Ectodermal cell (in vitro differentiated cells): Measurements from ENCODE around the gene RPL38.
A peak's percentile ranks its signal among the peaks of the same experiment; 100 is the strongest.

Experiments
- H3K27ac ChIP-seq: 2 replicates; pipeline ENCODE4 v1.7.0; 2013; ENCODE audit warnings: mild to moderate bottlenecking, low read depth, low read length; ENCODE audit not compliant: insufficient read depth, poor library complexity, severe bottlenecking
- H3K27me3 ChIP-seq: 2 replicates; pipeline ENCODE4 v1.7.0; 2013; ENCODE audit warnings: mild to moderate bottlenecking, low read length; ENCODE audit not compliant: insufficient read depth, control insufficient read depth, poor library complexity, severe bottlenecking
- H3K36me3 ChIP-seq: one replicate; pipeline ENCODE4 v1.7.0; 2013; ENCODE audit warnings: low read length; ENCODE audit not compliant: control insufficient read depth, insufficient read depth
- H3K4me1 ChIP-seq: one replicate; pipeline ENCODE4 v1.7.0; 2013; ENCODE audit warnings: low read length; ENCODE audit not compliant: control insufficient read depth, insufficient read depth
- H3K4me3 ChIP-seq: 2 replicates; pipeline ENCODE4 v1.7.0; 2013; ENCODE audit warnings: low read depth, low read length, control low read depth; ENCODE audit not compliant: insufficient read depth
- H3K9me3 ChIP-seq: 2 replicates; pipeline ENCODE4 v1.7.0; 2013; ENCODE audit warnings: mild to moderate bottlenecking, low read length, moderate library complexity; ENCODE audit not compliant: control insufficient read depth
- WGBS, 2 experiments: methylation state at CpG; one replicate each; pipeline ENCODE4 v1.1.7; 2013; ENCODE audit warnings: missing lambda C conversion rate in 2 of 2; 5-methylcytosine and 5-hydroxymethylcytosine counted together

Gene RPL38

GRCh38 chr17:74196541-74197317 is 6.7 kb upstream of the RPL38 start:
- H3K27ac ChIP-seq = no peak overlapping the region

GRCh38 chr17:74197801-74198200 is 5.7 kb upstream of the RPL38 start:
- Histone ChIP-seq H3K27ac (no peak overlapping the region), H3K4me3 (no peak overlapping the region), H3K4me1 (peaks cover 11% of the 10 kb centered on the region), H3K9me3 (no peaks in the 10 kb centered on the region), H3K27me3 (peaks cover 27% of the 10 kb centered on the region), H3K36me3 (no peaks in the 10 kb centered on the region)
- WGBS, 2 experiments = 93 to 95% methylated on average over 2 of the region's 2 CpGs

More at GRCh38 chr17:74196541-74197317, 6.7 kb upstream of the RPL38 start:
- Histone ChIP-seq H3K4me3 (no peak overlapping the region), H3K36me3 (no peaks in the 10 kb centered on the region), H3K9me3 (no peaks in the 10 kb centered on the region), H3K4me1 (peaks cover 11% of the 10 kb centered on the region), H3K27me3 (peaks cover 29% of the 10 kb centered on the region)
- 76% methylated on average over 30 of the region's 30 CpGs for whole genome bisulfite sequencing, 2 experiments

GRCh38 chr17:74198694-74199093 is 4.8 kb upstream of the RPL38 start:
- WGBS, 2 experiments = 86 to 90% methylated on average over 6 of the region's 6 CpGs
- H3K4me1 ChIP-seq = peaks cover 11% of the 10 kb centered on the region

GRCh38 chr17:74199306-74200092 is 4.0 kb upstream of the RPL38 start:
- no peaks in the 10 kb centered on the region for H3K9me3 ChIP-seq
- WGBS, 2 experiments = 32 to 33% methylated on average over 35 of the region's 35 CpGs
- H3K4me3 ChIP-seq = no peak overlapping the region
- H3K27ac ChIP-seq = no peak overlapping the region
- H3K4me1 ChIP-seq = peaks cover 11% of the 10 kb centered on the region
- H3K27me3 ChIP-seq = peaks cover 26% of the 10 kb centered on the region
- H3K36me3 ChIP-seq = no peaks in the 10 kb centered on the region

More at GRCh38 chr17:74198694-74199093, 4.8 kb upstream of the RPL38 start:
- H3K27ac ChIP-seq = no peak overlapping the region
- no peaks in the 10 kb centered on the region for H3K36me3 ChIP-seq
- no peaks in the 10 kb centered on the region for H3K9me3 ChIP-seq
- peaks cover 26% of the 10 kb centered on the region for H3K27me3 ChIP-seq
- no peak overlapping the region for H3K4me3 ChIP-seq

- H3K27me3 ChIP-seq = peaks cover 25% of the 10 kb centered on the region
- peaks cover 16% of the 10 kb centered on the region for H3K4me1 ChIP-seq
- H3K36me3 ChIP-seq = peaks cover under 1% of the 10 kb centered on the region
- no peak overlapping the region for H3K27ac ChIP-seq
- 78% methylated on average over 10 of the region's 10 CpGs for WGBS, 2 experiments
- no peak overlapping the region for H3K4me3 ChIP-seq
- no peaks in the 10 kb centered on the region for H3K9me3 ChIP-seq
Observed at GRCh38 chr17:74200112-74200511, 3.4 kb upstream of the RPL38 start.

GRCh38 chr17:74201250-74201649 is 2.2 kb upstream of the RPL38 start:
- WGBS, 2 experiments = 85 to 91% methylated on average over 8 of the region's 8 CpGs
- no peak overlapping the region for H3K4me3 ChIP-seq
- H3K9me3 ChIP-seq = no peaks in the 10 kb centered on the region
- no peak overlapping the region for H3K27ac ChIP-seq
- H3K27me3 ChIP-seq = peaks cover 22% of the 10 kb centered on the region
- peaks cover 12% of the 10 kb centered on the region for H3K36me3 ChIP-seq
- H3K4me1 ChIP-seq = peaks cover 22% of the 10 kb centered on the region

- no peak overlapping the region for H3K4me3 ChIP-seq
- H3K27ac ChIP-seq = no peak overlapping the region
- WGBS, 2 experiments = 86 to 91% methylated on average over 10 of the region's 10 CpGs
- peaks cover 15% of the 10 kb centered on the region for H3K4me1 ChIP-seq
- peaks cover 22% of the 10 kb centered on the region for H3K27me3 ChIP-seq
- peaks cover 14% of the 10 kb centered on the region for H3K36me3 ChIP-seq
- H3K9me3 ChIP-seq = no peaks in the 10 kb centered on the region
Observed at GRCh38 chr17:74201948-74202347, 1.5 kb upstream of the RPL38 start.

- Histone ChIP-seq H3K4me1 (peaks cover 12% of the 10 kb centered on the region), H3K4me3 (no peak overlapping the region), H3K27ac (no peak overlapping the region), H3K27me3 (peaks cover 22% of the 10 kb centered on the region), H3K9me3 (no peaks in the 10 kb centered on the region), H3K36me3 (peaks cover 19% of the 10 kb centered on the region)
- 74 to 77% methylated on average over 15 of the region's 15 CpGs for WGBS, 2 experiments
Observed at GRCh38 chr17:74202938-74203337, 540 bp upstream of the RPL38 start.

GRCh38 chr17:74204474-74204873 is 996 bp downstream of the RPL38 start:
- no peaks in the 10 kb centered on the region for H3K9me3 ChIP-seq
- H3K27me3 ChIP-seq = peaks cover 18% of the 10 kb centered on the region
- 55 to 62% methylated on average over 14 of the region's 14 CpGs for WGBS, 2 experiments
- peak overlapping the region; percentile 76 for H3K4me3 ChIP-seq
- H3K36me3 ChIP-seq = peaks cover 27% of the 10 kb centered on the region
- H3K27ac ChIP-seq = no peak overlapping the region
- H3K4me1 ChIP-seq = peaks cover 12% of the 10 kb centered on the region

- Histone ChIP-seq H3K4me3 (peak overlapping the region; percentile 8), H3K36me3 (peaks cover 32% of the 10 kb centered on the region), H3K27me3 (peaks cover 12% of the 10 kb centered on the region), H3K4me1 (peaks cover 17% of the 10 kb centered on the region), H3K27ac (no peak overlapping the region), H3K9me3 (no peaks in the 10 kb centered on the region)
- 96 to 99% methylated on average over 3 of the region's 3 CpGs for WGBS, 2 experiments
Observed at GRCh38 chr17:74205274-74205673, 1.8 kb downstream of the RPL38 start.
